ENCODE measurements around the gene TSKS. TPM values are rescaled to one million over a fixed set of nuclear protein-coding genes. Genes with fewer than 3 reads are reported as not detected.

The TSKS gene
- total RNA-seq, 1 donor from 2014 or later, result not detected

GRCh38 chr19:49808711-49809159 lies 45.6 kb upstream of the TSKS start:
- DNase-seq, result peak; percentile 98
- peaks cover 5% of the 10 kb centered on the region for H3K27me3 Mint-ChIP-seq (ENCODE audit: unreplicated experiment)
- H3K4me1 Mint-ChIP-seq (ENCODE audit: low read depth, unreplicated experiment), result peaks cover 6% of the 10 kb centered on the region
- H3K36me3 Mint-ChIP-seq (ENCODE audit: unreplicated experiment), result no peaks in the 10 kb centered on the region
- peaks cover 9% of the 10 kb centered on the region for H3K9me3 Mint-ChIP-seq (ENCODE audit: unreplicated experiment)
- peak overlapping the region; percentile 90 for H3K4me3 Mint-ChIP-seq (ENCODE audit: unreplicated experiment)
- peak overlapping the region; percentile 52 for H3K27ac Mint-ChIP-seq (ENCODE audit: unreplicated experiment)
- no peak for TF ChIP-seq CTCF (IDR thresholded peaks at IDR 0.05; ENCODE audit: partially characterized antibody, unreplicated experiment)

- Mint-ChIP-seq H3K36me3 (ENCODE audit: unreplicated experiment) (peaks cover 4% of the 10 kb centered on the region), H3K27me3 (ENCODE audit: unreplicated experiment) (peaks cover 5% of the 10 kb centered on the region), H3K27ac (ENCODE audit: unreplicated experiment) (no peak overlapping the region), H3K4me1 (ENCODE audit: low read depth, unreplicated experiment) (peaks cover 6% of the 10 kb centered on the region), H3K9me3 (ENCODE audit: unreplicated experiment) (peaks cover 7% of the 10 kb centered on the region), H3K4me3 (ENCODE audit: unreplicated experiment) (no peak overlapping the region)
- TF ChIP-seq CTCF (IDR thresholded peaks at IDR 0.05; ENCODE audit: partially characterized antibody, unreplicated experiment), result no peak
- no peak for DNase-seq
Observed at GRCh38 chr19:49807904-49808675, 45.0 kb upstream of the TSKS start.

GRCh38 chr19:49807058-49807903 lies 44.2 kb upstream of the TSKS start:
- Mint-ChIP-seq H3K36me3 (ENCODE audit: unreplicated experiment) (peaks cover 4% of the 10 kb centered on the region), H3K27ac (ENCODE audit: unreplicated experiment) (no peak overlapping the region), H3K27me3 (ENCODE audit: unreplicated experiment) (peaks cover 5% of the 10 kb centered on the region), H3K4me3 (ENCODE audit: unreplicated experiment) (no peak overlapping the region), H3K9me3 (ENCODE audit: unreplicated experiment) (peaks cover 9% of the 10 kb centered on the region), H3K4me1 (ENCODE audit: low read depth, unreplicated experiment) (peaks cover 9% of the 10 kb centered on the region)
- no peak for TF ChIP-seq CTCF (IDR thresholded peaks at IDR 0.05; ENCODE audit: partially characterized antibody, unreplicated experiment)
- no peak for DNase-seq

GRCh38 chr19:49806620-49806959 lies 43.5 kb upstream of the TSKS start:
- no peak overlapping the region for H3K4me3 Mint-ChIP-seq (ENCODE audit: unreplicated experiment)
- H3K9me3 Mint-ChIP-seq (ENCODE audit: unreplicated experiment), result peaks cover 9% of the 10 kb centered on the region
- no peak for DNase-seq
- peaks cover 9% of the 10 kb centered on the region for H3K4me1 Mint-ChIP-seq (ENCODE audit: low read depth, unreplicated experiment)
- H3K27me3 Mint-ChIP-seq (ENCODE audit: unreplicated experiment), result peaks cover 5% of the 10 kb centered on the region
- no peak for TF ChIP-seq CTCF (IDR thresholded peaks at IDR 0.05; ENCODE audit: partially characterized antibody, unreplicated experiment)
- no peak overlapping the region for H3K27ac Mint-ChIP-seq (ENCODE audit: unreplicated experiment)
- peaks cover 4% of the 10 kb centered on the region for H3K36me3 Mint-ChIP-seq (ENCODE audit: unreplicated experiment)
